Endothelial cell of umbilical vein (primary cell): ENCODE results near the gene TCEANC. TPM values are rescaled to one million over a fixed set of nuclear protein-coding genes. Genes with fewer than 3 reads are reported as not detected.
A peak's percentile ranks its signal among the peaks of the same experiment; 100 is the strongest.

Source experiments
- Bru-seq: library from RNA; stranded (reverse); fragments of 400-500 nt; gene quantifications from one replicate; lab custom pipeline; 2021; lab: Mats Ljungman, UMichigan
- BruChase-seq, 2 experiments: library from RNA; stranded (reverse); fragments of 400-500 nt; gene quantifications; one replicate each; lab custom pipeline; 2021; lab: Mats Ljungman, UMichigan
- BruUV-seq: library from RNA; stranded (reverse); fragments of 400-500 nt; replicated peaks from 2 replicates; lab custom pipeline; 2021; lab: Mats Ljungman, UMichigan
- CTCF ChIA-PET: fragments of 300-600, 350-600 bp; sonication (Branson Sonifier 250); formaldehyde crosslinking; loops from one replicate; lab custom pipeline; 2021; ENCODE audit warnings: antibody characterized with exemption, inconsistent platforms; lab: Charles Lee
- POLR2A ChIA-PET: fragments of 300-600, 350-600 bp; sonication (Branson Sonifier 250); formaldehyde crosslinking; loops from one replicate; lab custom pipeline; 2021; ENCODE audit warnings: antibody characterized with exemption, inconsistent platforms; lab: Charles Lee
- DNase-seq: peaks from one replicate; pipeline ENCODE4 v3.0.0-alpha.2; 2011; ENCODE audit warnings: low read depth, low spot score
- FAIRE-seq: peaks from 2 replicates; lab custom pipeline; 2011; peaks lifted over from hg19 to GRCh38; lab: Jason Lieb, UNC
- H2AFZ ChIP-seq: 2 replicates; pipeline ENCODE4 v1.6.0; 2012; ENCODE audit warnings: low read depth, low read length, control low read depth, inconsistent platforms
- H3K27ac ChIP-seq: 2 replicates; pipeline ENCODE4 v1.5.1; 2011; ENCODE audit warnings: low read depth, mild to moderate bottlenecking, control low read depth, low read length, moderate library complexity; ENCODE audit not compliant: insufficient read depth
- H3K27me3 ChIP-seq, 2 experiments: 2 replicates each; pipeline versions ENCODE4 v1.6.0 to v1.6.1; 2011; ENCODE audit warnings: low read length in 2 of 2, mixed read lengths in 1 of 2; ENCODE audit not compliant: control insufficient read depth in 2 of 2, insufficient read depth in 2 of 2
- H3K36me3 ChIP-seq, 2 experiments: 2 replicates in 1 of 2; 3 replicates in 1 of 2; pipeline ENCODE4 v1.5.1; 2011; ENCODE audit warnings: low read length in 2 of 2, mild to moderate bottlenecking in 1 of 2, moderate library complexity in 1 of 2; ENCODE audit not compliant: control insufficient read depth in 2 of 2, insufficient read depth in 2 of 2; ENCODE audit errors: extremely low read depth in 1 of 2
- H3K4me1 ChIP-seq: 3 replicates; pipeline ENCODE4 v1.5.1; 2011; ENCODE audit warnings: mild to moderate bottlenecking, low read length; ENCODE audit not compliant: control insufficient read depth, insufficient read depth; ENCODE audit errors: extremely low read depth
- H3K4me2 ChIP-seq: 2 replicates; pipeline ENCODE4 v1.6.1; 2011; ENCODE audit warnings: low read length, control low read depth, mixed read lengths; ENCODE audit not compliant: insufficient read depth
- H3K4me3 ChIP-seq, 3 experiments: fragments of 200-600 bp in 1 of 3; sonication (generic), shearing (Covaris generic) in 1 of 3; replicated peaks in 1 of 3; 2 replicates each; pipeline ENCODE4 v1.5.1; 2011 to 2016; ENCODE audit warnings: control low read depth in 3 of 3, low read length in 3 of 3, mild to moderate bottlenecking in 2 of 3, inconsistent platforms in 1 of 3, low read depth in 1 of 3, moderate library complexity in 1 of 3; ENCODE audit not compliant: insufficient read depth in 1 of 3
- H3K79me2 ChIP-seq: 2 replicates; pipeline ENCODE4 v1.6.0; 2012; ENCODE audit warnings: low read length, inconsistent platforms; ENCODE audit not compliant: control insufficient read depth, insufficient read depth
- H3K9ac ChIP-seq: replicated peaks from 2 replicates; pipeline ENCODE3; 2011; ENCODE audit warnings: low read length, control low read depth; ENCODE audit not compliant: insufficient read depth; ENCODE audit errors: extremely low read depth
- H3K9me1 ChIP-seq: replicated peaks from 3 replicates; pipeline ENCODE4 v1.6.0; 2011; ENCODE audit warnings: mild to moderate bottlenecking, low read length; ENCODE audit not compliant: control insufficient read depth, insufficient read depth; ENCODE audit errors: extremely low read depth
- H3K9me3 ChIP-seq: replicated peaks from 2 replicates; pipeline ENCODE4 v1.5.1; 2012; ENCODE audit warnings: low read length, inconsistent platforms; ENCODE audit not compliant: control insufficient read depth, insufficient read depth
- H4K20me1 ChIP-seq: replicated peaks from 2 replicates; pipeline ENCODE3; 2011; ENCODE audit warnings: mild to moderate bottlenecking, low read length; ENCODE audit not compliant: control insufficient read depth, insufficient read depth; ENCODE audit errors: extremely low read depth
- EZH2 ChIP-seq: IDR thresholded peaks from 2 replicates; pipeline ENCODE4 v1.6.1; 2012; ENCODE audit warnings: borderline replicate concordance, low read depth, mild to moderate bottlenecking, moderate library complexity, low read length, inconsistent platforms; ENCODE audit not compliant: severe bottlenecking
- FOS ChIP-seq: IDR thresholded peaks from 2 replicates; pipeline ENCODE4 v1.6.1; 2011; ENCODE audit warnings: mild to moderate bottlenecking, low read length, moderate library complexity, borderline replicate concordance; ENCODE audit not compliant: insufficient read depth
- JUN ChIP-seq: IDR thresholded peaks from 2 replicates; pipeline ENCODE4 v1.6.1; 2011; ENCODE audit warnings: borderline replicate concordance, low read depth; ENCODE audit not compliant: insufficient read length, insufficient read depth
- MAX ChIP-seq: IDR thresholded peaks from 2 replicates; pipeline ENCODE4 v1.6.1; 2011; ENCODE audit not compliant: insufficient read depth, insufficient read length
- MYC ChIP-seq: IDR thresholded peaks from one replicate; pipeline ENCODE4 v1.6.1; 2011; ENCODE audit warnings: mild to moderate bottlenecking, low read depth, low read length
- POLR2A ChIP-seq: IDR thresholded peaks from 2 replicates; pipeline ENCODE4 v1.6.1; 2012; ENCODE audit warnings: low read depth, mild to moderate bottlenecking, control low read depth, low read length
- POLR2AphosphoS5 ChIP-seq: IDR thresholded peaks from 2 replicates; pipeline ENCODE4 v1.6.1; 2012; ENCODE audit warnings: low read depth, mild to moderate bottlenecking, control low read depth, low read length, moderate library complexity; ENCODE audit not compliant: insufficient read depth
- dilution Hi-C: fragments of 300-500 bp; cut with MboI; formaldehyde crosslinking; loops from one replicate; pipeline ENCODE4 v1.15.0; 2019; ENCODE audit warnings: low sequenced_read_pairs; ENCODE audit not compliant: extremely low pct_ligation_motif_present
- intact Hi-C: fragments of 100-400 bp; cut with micrococcal nuclease; formaldehyde crosslinking; loops from one replicate; pipeline ENCODE4 v1.10.0; 2022
- long read RNA-seq: library from polyadenylated mRNA; stranded (forward); transcript quantifications from one replicate; pipeline ENCODE4 v2.0.0, GENCODE V29; 2021
- polyA minus RNA-seq, 3 experiments: library from RNA; depleted of rRNA, polyadenylated mRNA; stranded (reverse); fragments of >200 nt; gene quantifications; 1 replicate in 1 of 3; 2 replicates in 2 of 3; pipeline ENCODE4 v1.2.3, GENCODE V29; 2011
- polyA plus RNA-seq, 4 experiments: library from polyadenylated mRNA; depleted of rRNA in 3 of 4; stranded (reverse) in 3 of 4; unstranded in 1 of 4; fragments of >200 nt; gene quantifications; 2 replicates each; pipeline versions ENCODE4 v1.2.1 to v1.2.3, GENCODE V29; 2011 to 2012; ENCODE audit warnings: missing spikeins in 1 of 4
- total RNA-seq: library from RNA; stranded (reverse); gene quantifications from 2 replicates; pipeline ENCODE4 v1.2.3, GENCODE V29; 2021

Gene TCEANC
- total RNA-seq: 0.75 and 1.8 TPM in 2 replicates
- polyA plus RNA-seq: 0.32 and 0.38 TPM in 2 replicates
- 0.56 and 0.75 TPM in 2 replicates for polyA plus RNA-seq (2011; cell fraction: cytosol; rRNA removed)
- 1.3 TPM in 2 replicates for polyA plus RNA-seq (2011; cell fraction: nucleus; rRNA removed)
- 0.56 and 0.80 TPM in 2 replicates for polyA plus RNA-seq (2012)
- 0.93 and 1.5 TPM in 2 replicates for polyA minus RNA-seq
- polyA minus RNA-seq (2011; cell fraction: cytosol; rRNA and poly(A)+ RNA removed): 1.7 TPM
- 0.53 and 1.4 TPM in 2 replicates for polyA minus RNA-seq (2011; cell fraction: nucleus; rRNA and poly(A)+ RNA removed)
- Bru-seq, nascent RNA: percentile 40 among the genes with signal in this experiment
- percentile 34 among the genes with signal in this experiment for BruChase-seq, experiment 1, labeled RNA remaining after a 6-hour chase
- BruChase-seq, experiment 2, labeled RNA remaining after a 2-hour chase: percentile 34 among the genes with signal in this experiment
- long read RNA-seq, partial matches to known transcripts: 0 of 2 reads
- long read RNA-seq, other reads (novel, unspliced or antisense): 2 of 2 reads

GRCh38 chrX:13652850-13653693 lies at the start of gene TCEANC:
Gene TCEANC (plus strand): TSS chrX:13653141. CDS start chrX:13662509, 9,368 bp downstream.
- dilution Hi-C loops (no loop called here), intact Hi-C loops (loop anchor here (1.0 to 2.0 kb wide), 5 partner anchors 36 to 702 kb away; partner anchors contain the start of genes OFD1, RAB9A and TRAPPC2)
- Histone ChIP-seq H3K27ac (peak within 1 kb of the TSS; percentile 63), H3K79me2 (no peaks in the 10 kb centered on the region), H3K4me3 (peak within 1 kb of the TSS; percentile 33 to 89 (median 87)), H3K9ac (peak within 1 kb of the TSS; percentile 86), H3K36me3 (no peaks in the 10 kb centered on the region), H3K27me3 (no peaks in the 10 kb centered on the region), H3K4me2 (peak within 1 kb of the TSS; percentile 84), H4K20me1 (no peaks in the 10 kb centered on the region), H3K4me1 (peaks cover 7% of the 10 kb centered on the region), H2AFZ (peak within 1 kb of the TSS; percentile 60), H3K9me3 (no peaks in the 10 kb centered on the region), H3K9me1 (no peaks in the 10 kb centered on the region)
- FAIRE-seq (peak; percentile 100), DNase-seq (peak; percentile 95)
- TF ChIP-seq POLR2A (peak; percentile 59), MYC (no peak), MAX (peak; percentile 99), JUN (peak; percentile 33), EZH2 (no peak), POLR2AphosphoS5 (peak; percentile 68), FOS (peak; percentile 73)
- ChIA-PET POLR2A (interaction anchor here (0.6 kb wide), 1 partner anchor 377 kb away, joined by 3 read pairs; the partner anchor contains the start of gene GEMIN8), CTCF (no interaction called here)
- TSS peak; percentile 79 for BruUV-seq
